Measurements from ENCODE around the gene CTU2.

- no peak for TF ChIP-seq CTCF (IDR thresholded peaks at IDR 0.05)
- no peak for TF ChIP-seq POLR2A (IDR thresholded peaks at IDR 0.05)
These were observed 17.6 kb downstream of the CTU2 start for GRCh38 chr16:88723911-88724310.
